PFSK-1 (cell line): ENCODE results near the gene TRIM45.

Experiments
- FOXP2 ChIP-seq: optimal IDR thresholded peaks from 2 replicates; pipeline ENCODE3; 2011; ENCODE audit warnings: borderline replicate concordance, control low read depth, inconsistent platforms; ENCODE audit not compliant: insufficient read depth; ENCODE audit errors: extremely low read length, extremely low read depth
- POLR2AphosphoS5 ChIP-seq: IDR thresholded peaks from 2 replicates; pipeline ENCODE4 v1.6.1; 2012; ENCODE audit warnings: low read depth, mild to moderate bottlenecking, control low read depth, low read length, moderate library complexity
- SIN3A ChIP-seq: IDR thresholded peaks from 2 replicates; pipeline ENCODE4 v1.6.1; 2012; ENCODE audit warnings: mild to moderate bottlenecking, low read length, moderate library complexity, borderline replicate concordance; ENCODE audit not compliant: insufficient read depth
- TAF1 ChIP-seq: IDR thresholded peaks from 2 replicates; pipeline ENCODE4 v1.6.1; 2012; ENCODE audit warnings: low read length, control low read depth, borderline replicate concordance; ENCODE audit not compliant: insufficient read depth
- TF ChIP-seq, protein P1 (sequence below), 2 experiments: IDR thresholded peaks; 2 replicates each; pipeline versions ENCODE4 v1.6.1 to v1.8.0; 2011 to 2012; ENCODE audit warnings: low read depth in 2 of 2, low read length in 2 of 2, control low read depth in 1 of 2, inconsistent platforms in 1 of 2, mild to moderate bottlenecking in 1 of 2, moderate library complexity in 1 of 2; ENCODE audit not compliant: insufficient read depth in 1 of 2

Gene TRIM45

DNA sequence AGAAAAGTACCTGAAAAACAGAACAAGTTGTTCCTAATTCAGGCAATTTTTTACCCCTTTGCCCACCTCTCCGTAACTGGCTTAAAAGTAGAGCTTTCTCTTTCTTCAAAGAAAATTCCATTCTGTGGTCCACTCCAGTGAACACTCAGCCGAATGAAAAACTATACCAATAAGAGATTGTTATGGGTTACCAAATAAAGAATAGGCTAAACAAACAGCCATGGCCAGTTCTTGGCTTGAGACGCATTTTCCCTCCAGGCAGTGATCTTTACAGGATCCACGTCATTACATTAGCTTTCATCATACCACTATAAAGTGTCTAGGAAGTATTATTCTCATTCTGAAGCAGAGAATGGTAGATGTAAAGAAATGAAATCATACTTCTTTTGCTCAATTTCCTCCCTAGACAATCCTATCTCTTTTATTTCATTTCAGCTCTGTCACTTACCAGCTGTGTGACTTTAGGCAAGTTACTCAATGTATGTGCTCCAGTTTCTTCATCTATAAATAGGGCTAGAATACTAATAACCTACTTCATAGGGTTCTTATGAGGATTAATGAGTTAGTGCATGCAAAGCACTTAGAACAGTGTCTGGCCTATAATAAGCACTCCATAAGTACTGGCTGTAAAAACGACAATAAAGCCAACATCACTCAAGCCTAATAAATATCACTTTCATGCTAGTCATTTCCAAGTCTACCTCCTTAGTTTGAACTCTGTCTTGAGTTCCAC is 26.5 kb upstream of the TRIM45 start:
- no peak for TF ChIP-seq SIN3A
- no peak for TF ChIP-seq FOXP2
- TF ChIP-seq POLR2AphosphoS5, result no peak
- no peak for TF ChIP-seq TAF1
- TF ChIP-seq, protein P1, sequence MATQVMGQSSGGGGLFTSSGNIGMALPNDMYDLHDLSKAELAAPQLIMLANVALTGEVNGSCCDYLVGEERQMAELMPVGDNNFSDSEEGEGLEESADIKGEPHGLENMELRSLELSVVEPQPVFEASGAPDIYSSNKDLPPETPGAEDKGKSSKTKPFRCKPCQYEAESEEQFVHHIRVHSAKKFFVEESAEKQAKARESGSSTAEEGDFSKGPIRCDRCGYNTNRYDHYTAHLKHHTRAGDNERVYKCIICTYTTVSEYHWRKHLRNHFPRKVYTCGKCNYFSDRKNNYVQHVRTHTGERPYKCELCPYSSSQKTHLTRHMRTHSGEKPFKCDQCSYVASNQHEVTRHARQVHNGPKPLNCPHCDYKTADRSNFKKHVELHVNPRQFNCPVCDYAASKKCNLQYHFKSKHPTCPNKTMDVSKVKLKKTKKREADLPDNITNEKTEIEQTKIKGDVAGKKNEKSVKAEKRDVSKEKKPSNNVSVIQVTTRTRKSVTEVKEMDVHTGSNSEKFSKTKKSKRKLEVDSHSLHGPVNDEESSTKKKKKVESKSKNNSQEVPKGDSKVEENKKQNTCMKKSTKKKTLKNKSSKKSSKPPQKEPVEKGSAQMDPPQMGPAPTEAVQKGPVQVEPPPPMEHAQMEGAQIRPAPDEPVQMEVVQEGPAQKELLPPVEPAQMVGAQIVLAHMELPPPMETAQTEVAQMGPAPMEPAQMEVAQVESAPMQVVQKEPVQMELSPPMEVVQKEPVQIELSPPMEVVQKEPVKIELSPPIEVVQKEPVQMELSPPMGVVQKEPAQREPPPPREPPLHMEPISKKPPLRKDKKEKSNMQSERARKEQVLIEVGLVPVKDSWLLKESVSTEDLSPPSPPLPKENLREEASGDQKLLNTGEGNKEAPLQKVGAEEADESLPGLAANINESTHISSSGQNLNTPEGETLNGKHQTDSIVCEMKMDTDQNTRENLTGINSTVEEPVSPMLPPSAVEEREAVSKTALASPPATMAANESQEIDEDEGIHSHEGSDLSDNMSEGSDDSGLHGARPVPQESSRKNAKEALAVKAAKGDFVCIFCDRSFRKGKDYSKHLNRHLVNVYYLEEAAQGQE (IDR thresholded peaks at IDR 0.05; ENCODE audit: insufficient read depth in 1 of 2, low read depth in 2 of 2, low read length in 2 of 2), result no peak

DNA sequence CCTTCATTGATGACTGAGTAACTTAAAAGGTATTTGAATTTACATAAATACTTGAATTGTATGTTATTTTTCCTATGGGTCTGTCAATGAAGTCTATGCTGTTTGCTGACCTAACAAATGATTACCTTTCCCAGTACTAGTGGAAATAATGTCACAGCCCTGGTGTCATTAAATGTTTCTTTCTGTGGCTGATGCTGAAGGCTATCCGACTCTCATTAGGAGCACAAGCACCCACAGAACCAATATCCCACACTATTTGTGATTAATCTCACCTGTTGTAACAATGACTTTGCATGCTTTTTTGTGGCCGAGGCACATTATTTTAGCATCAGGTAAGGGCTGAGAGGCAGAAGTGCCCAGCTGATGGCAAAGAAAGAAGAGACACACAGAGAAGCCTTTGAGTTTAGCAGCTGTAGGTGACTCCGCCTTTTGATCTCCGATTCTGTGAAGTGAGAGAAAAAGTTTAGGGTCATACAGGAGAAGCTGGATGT is 25.8 kb upstream of the TRIM45 start:
- TF ChIP-seq SIN3A (no peak), POLR2AphosphoS5 (no peak), FOXP2 (no peak)
- TF ChIP-seq, protein P1 (IDR thresholded peaks at IDR 0.05; ENCODE audit: insufficient read depth in 1 of 2, low read depth in 2 of 2, low read length in 2 of 2), result no peak

DNA sequence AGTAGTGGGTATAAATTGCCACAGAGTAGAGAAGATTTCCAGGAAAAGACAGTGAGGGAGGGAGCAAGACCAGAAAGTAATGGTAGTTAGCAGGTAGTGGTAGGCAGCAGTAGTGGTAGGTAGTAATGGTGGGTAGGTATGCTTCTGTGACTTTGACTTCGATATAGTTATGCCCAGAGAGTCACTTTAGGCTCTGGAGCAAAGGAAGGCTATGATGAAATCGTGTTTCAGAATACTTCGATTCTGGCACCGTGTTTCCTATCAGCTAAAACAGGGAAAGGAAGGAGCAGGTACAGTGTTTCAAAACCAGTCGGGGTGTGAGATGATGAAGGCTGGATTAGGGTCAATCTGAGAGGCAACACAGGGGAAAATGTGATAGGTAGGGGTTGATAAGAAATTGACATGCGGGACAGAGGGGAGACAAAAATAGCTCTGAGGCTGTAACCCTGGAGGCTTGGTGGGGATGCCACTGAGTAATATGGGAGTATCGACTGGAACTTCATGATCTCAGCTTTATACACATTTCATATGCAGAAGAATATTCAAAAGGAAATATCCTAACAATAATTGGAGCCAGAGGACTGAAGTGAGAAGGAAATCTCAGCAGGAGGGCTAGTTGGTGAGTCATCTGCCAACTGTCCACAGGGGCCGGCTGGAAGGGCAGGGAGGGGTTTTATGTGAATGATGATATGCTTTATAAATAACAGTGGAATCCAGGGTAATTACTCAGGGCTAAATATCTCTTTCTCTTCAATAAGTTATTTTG is 25.2 kb upstream of the TRIM45 start:
- TF ChIP-seq SIN3A, result no peak
- TF ChIP-seq, protein P1 (IDR thresholded peaks at IDR 0.05; ENCODE audit: insufficient read depth in 1 of 2, low read depth in 2 of 2, low read length in 2 of 2), result no peak
- TF ChIP-seq TAF1, result no peak

GRCh38 chr1:117146072-117146471 is 24.5 kb upstream of the TRIM45 start:
- no peak for TF ChIP-seq FOXP2
- TF ChIP-seq POLR2AphosphoS5, result no peak
- TF ChIP-seq TAF1, result no peak
- TF ChIP-seq SIN3A, result no peak
- TF ChIP-seq, protein P1 (IDR thresholded peaks at IDR 0.05; ENCODE audit: insufficient read depth in 1 of 2, low read depth in 2 of 2, low read length in 2 of 2), result no peak
